ENCODE results near the gene UNC119.
A peak's percentile ranks its signal among the peaks of the same experiment; 100 is the strongest.
"Not testable (repeated sequence)": the region's sequence is repeated elsewhere in the genome, so short reads cannot be mapped to it uniquely, and the experiment has no call there.

The UNC119 gene
- 53.2 to 63.1 reads per million in 2 donors for total RNA-seq

DNA sequence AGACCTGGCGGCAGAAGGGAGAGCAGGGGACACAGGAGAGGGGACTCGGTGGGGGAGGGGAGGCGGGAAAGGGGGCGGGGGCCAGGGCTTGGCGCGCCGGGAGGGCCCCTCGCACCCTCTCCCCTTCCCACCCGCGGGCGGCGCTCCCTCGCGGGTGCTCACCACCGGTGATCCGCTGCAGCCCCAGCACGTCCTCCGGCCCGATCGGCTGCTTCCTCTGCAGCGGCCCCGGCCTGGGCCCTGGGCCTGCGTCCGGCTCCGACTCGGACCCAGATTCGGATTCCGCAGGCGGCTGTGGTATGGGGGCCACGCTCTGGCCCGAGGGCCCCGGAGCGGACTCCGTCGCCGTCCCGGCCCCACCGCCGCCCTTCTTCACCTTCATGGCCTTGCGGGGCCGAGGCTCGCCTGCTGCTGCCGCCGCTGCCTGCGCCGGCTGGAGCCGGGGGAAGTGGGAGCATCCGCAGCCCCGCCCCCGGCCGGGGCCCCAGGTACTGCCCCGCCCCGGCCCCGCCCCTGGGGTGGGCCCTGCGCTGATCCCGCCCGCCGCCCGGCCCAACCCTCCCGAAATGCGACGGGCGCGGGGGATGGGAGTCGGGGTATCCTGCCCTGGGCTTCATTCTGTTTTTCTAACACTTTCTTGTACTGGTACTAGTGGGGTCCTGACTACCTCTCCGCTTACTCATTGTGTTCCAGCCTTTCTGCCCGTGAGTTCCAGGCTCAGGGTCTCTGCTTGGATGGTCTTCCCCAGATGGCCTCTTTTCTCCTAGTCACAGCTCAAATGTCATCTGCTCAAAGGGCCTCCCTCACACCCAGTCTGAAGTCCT lies at the start of gene UNC119:
TSS of gene UNC119 (minus strand) at position 449 of the 824 bp plus-strand sequence. CDS start at position 382, 67 bp downstream.
- peak; percentile 64 for DNase-seq

DNA sequence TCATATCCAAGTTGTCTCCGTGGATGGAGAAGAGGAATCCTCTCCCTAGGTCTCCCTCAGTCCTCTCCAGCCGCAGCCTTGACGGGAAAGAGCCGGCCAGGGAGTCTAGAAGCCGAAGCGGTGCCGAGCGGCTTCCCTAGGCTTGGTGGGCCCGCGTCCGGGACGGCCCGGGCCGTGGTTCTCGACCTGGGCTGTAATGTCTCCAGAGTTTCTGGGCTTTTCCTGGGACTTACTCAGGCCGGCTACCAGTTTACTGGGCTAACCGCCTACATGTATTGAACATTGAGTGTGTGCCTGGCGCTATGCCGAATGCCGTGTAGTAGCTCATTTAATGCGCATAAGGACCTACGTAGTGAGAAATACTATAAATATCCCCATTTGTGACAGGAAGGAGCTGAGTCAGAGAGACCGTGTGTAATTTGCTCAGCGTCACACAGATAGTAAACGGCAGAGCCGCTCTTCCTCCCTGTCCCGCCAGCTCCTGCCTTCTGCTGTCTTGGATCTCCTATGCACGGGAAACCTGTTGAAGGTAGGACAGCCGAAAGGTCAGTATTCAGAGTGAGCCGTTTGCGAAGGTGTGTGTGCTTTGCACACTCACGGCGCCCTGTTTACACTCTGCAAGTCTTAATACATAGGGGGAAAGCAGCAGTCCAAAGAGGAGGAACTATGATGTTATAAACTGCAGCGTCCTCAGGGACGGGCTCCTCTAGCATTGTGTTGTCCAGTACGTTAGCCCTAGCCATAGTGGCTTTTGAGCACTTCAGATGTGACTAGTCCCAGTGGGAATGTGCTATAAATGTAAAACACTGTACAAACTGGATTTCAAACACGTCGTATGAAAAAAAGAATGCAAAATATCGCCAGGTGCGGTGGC lies 47.1 kb upstream of the UNC119 start:
- no peak for DNase-seq

DNA sequence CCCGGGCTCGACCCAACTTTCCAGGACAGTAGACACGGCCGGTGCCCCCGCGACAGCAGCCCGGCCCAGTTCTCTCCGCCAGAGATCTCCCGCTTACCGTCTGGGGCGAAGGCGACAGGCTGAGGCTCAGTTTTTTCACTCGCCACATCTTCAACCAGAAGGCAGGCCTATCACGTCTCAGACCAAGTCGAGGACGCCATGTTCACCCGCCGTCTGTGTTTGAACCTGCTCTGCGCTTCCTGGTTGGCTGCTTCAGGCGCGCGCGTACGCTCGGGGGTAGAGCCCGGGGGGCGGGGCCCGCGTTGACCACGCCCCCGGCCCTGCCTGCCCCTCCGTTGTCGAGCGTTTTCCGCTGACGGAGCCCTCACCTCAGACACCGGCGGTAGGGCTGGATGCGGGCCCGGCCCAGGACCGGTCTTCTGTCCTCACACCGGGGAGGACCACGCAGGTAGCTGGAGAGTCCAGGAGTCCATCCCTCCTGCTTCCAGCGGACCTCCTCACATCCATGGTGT lies 46.4 kb upstream of the UNC119 start, which contains the start of gene SPAG5:
TSS of gene SPAG5 (minus strand) at position 227 of the 512 bp plus-strand sequence. CDS start at position 148, 79 bp downstream.
- peak; percentile 89 for DNase-seq

DNA sequence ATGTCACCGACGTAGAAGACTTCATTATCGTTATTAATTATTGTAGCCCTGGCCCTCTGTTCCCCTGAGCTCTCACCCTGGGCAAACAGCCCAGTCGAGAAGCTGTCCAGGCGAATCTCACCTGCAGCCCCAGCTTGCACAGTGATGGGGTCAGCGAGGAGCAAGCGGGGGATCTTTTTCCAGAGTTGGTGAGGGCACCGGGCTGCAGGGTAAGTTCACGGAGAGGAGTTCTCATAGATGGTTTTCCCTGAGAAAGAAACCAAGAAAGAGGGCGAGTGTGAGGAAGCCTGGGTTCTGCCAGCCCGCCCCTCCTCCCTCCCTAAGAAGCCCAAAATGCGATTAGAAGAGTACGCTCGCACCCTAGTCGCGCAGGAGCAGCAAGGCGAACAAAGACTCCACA lies 46.0 kb upstream of the UNC119 start:
- DNase-seq, result no peak

DNA sequence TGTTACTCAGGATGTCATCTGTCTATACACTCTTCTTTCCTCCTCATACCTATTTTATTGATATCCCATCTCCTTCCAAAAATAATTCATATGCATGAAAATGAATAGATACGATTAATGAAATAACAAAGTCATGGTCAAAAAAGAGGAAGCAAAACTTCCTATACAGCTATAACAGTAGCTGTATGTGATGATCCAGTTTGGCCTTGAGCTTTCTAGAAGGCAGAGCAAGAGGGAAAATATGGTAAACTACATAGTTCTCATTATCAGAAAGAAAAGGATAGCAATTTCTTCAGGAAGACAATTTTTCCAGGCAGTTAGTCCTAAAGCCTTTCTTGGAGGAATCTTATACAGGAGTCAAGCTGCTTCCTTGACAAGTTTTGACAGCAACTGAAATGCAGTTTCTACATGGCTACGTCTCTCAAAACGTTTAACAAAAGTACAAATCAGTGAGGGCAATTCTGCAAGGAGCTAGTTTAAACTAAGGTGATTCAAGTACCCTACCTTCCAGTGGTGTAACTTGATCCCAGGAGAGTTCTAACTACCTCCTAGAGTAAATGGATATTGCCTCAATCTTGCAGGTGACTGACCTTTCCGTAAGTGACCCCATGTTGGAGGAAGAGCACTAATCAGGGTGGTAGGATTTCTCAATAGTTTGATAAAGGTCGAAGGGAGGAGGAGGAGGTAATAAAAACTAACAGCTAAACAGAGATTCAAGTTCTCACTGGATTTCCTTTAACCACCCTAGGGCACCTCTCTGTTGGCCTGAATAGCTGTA lies 45.4 kb upstream of the UNC119 start:
- no peak for DNase-seq

DNA sequence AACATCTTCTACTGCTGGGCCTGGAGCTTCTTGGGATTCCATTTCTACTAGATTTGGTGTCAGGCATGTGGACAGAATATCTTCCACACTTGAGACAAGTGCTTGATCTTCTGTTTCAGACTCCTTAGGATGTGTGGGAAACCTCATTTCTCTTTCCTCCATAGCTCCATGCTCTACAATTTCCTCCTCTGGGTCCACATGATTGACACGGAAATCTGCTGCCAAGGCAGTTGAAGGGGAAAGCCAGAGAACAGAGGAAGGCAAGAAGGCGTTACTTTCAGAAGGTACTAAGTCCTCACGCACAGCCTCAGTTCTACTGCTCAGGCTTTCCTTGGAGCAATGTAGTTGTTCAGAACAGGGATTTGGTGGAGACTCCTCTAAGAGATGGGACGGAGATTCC lies 39.8 kb upstream of the UNC119 start:
- no peak for DNase-seq

DNA sequence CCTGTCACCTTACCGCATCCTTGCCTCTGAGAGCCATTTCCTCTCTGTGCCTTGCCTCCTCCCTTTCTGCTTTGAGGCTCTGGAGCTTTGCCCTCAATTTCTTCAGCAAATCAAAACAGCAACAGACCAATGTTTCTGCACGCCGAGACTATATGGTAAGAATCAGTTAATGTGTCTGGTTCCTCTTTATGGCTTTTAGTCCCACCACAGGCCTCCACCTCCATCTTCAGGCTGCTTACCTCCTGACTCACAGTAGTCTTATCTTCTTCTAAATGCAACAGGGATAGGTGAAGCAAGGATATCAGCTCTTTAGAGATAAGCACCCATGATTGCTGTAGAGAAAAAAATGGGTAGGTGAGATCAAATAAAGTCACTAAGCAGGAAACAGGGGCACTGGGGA lies 33.4 kb upstream of the UNC119 start:
- DNase-seq, result no peak

DNA sequence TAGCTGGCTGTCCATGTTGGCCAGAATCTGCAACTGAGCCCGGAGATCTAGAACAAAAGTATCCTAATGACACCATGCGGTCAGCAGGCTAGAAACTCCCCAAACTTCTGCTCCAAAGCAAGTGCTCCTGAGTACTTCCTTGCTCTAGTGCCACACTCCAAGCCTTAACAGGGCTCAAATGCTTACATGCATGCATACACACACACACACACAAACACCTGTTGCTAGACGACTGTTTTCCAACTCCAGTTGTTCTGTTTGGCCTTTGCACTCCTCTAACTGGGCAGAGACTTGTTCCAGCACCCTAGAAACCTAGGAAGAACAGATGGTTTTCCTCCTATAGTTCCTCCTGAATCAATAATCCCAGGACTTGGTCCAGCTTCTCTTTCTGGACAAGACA lies 32.0 kb upstream of the UNC119 start:
- DNase-seq, result no peak

DNA sequence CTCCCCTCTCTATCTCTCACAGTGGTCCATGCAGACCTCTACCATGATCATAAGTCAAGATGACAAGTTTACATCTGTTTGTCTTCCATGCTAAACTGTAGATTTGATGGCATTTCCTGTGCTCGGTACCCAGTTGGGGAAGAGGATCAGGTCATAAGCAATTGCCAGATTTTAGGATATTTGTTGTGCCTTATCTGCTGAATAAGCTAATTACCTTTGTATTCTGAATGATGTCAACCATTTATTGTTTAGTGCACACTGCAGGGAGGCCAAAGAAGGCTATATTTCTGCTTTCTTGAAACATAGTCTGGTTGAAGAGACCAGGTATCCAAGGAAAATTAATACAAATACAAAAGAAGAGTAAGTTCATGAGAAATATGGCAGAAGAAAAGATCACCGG lies 30.1 kb upstream of the UNC119 start:
- no peak for DNase-seq

DNA sequence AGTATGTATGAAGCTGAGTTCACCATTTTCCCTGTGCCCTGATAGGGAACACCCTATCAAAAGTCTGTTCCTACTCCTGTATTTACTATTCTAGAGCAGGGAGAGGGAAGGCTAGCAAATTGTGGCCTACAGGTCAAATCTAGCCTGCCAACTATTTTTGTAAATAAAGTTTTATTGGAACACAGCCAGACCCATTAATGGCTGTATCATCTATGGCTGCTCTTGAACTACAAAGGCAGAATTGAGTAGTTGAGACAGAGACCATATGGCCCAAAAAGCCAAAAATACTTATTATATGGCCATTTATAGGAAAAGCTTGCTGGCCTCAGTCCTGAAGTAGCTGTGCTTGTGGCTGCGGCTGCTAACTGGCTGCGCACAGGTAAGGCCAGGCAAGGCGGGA lies 28.5 kb upstream of the UNC119 start:
- DNase-seq, result no peak

DNA sequence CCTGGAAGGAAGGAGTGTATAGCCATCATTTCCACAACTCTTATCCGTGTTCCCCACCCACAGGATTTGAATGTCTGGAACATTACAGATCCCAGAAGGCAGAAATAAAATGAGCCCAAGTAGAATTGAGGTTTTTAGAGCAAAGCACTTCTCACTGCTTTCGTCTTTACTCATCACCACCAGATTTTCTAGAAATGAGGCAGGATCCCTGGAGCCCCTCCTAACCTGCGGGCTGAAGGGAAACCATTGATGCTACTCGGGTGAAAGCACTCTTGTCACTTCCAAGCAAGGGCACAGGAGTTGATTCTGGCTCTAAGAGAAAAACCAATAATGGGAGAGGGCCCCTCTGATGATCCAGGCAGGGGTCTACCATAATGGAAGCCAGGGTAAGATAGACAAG lies 27.1 kb upstream of the UNC119 start:
- no peak for DNase-seq

DNA sequence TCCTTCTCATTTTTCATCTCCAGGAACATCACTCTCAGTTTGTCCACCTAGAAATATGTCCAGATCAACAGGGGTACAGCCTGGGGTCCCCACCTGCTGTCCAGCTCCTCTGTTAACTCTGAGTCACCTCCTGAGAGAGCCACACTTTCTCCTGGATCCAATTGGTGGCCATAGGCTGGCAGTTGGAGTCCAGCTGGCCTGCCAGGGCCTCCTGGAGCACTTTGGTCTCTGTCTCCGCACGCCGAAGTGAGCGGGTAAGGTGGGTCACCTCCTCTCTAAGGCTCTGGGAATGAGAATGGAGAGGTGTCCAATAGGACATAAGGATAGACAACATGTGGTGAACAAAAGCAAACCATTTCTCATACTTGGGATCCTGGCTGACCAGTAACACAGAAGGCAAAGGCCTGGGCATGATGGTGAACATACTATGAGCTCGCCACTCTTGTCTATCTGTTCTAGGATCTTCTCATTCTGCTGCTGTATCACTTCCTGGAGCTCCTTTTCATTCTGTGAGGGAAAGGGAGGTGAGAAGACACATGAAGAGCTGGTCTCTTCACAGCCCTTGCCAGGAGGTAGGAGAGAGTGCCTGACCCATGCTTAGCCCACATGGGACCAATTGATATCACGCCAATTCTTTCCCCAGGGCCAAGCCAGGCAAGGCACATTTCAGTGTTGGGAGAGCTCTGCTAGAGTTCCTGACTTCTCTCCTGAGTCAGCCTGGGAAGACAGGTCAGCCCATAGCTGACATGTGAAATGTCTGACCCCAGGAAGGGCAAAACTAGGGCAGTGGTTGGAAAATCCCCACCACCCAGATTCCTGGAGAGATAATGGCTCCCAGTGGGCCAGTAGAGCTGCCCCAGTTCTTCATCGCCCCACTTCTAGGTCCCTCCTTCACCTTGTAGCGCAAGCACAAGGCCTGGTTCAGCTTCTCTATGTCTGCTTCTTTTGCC lies 26.1 kb upstream of the UNC119 start:
- DNase-seq, result no peak

DNA sequence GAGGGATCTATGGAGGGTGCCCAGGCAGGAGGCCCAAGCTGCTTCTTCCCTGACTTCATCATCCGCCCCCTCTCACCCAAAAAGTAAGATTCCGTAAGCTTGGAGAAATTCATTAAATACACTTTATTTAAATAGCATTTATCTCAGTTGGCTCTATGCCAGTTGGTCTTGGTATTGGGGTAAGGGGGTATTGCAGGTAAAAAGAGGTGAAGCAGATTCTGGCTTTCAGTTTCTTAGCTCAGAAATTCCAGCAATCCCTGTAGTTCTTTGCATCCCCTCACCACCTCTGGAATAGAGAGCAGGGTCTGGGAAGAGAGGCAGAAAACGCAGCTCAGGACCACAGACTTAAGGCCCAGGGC lies 25.0 kb upstream of the UNC119 start:
- no peak for DNase-seq

DNA sequence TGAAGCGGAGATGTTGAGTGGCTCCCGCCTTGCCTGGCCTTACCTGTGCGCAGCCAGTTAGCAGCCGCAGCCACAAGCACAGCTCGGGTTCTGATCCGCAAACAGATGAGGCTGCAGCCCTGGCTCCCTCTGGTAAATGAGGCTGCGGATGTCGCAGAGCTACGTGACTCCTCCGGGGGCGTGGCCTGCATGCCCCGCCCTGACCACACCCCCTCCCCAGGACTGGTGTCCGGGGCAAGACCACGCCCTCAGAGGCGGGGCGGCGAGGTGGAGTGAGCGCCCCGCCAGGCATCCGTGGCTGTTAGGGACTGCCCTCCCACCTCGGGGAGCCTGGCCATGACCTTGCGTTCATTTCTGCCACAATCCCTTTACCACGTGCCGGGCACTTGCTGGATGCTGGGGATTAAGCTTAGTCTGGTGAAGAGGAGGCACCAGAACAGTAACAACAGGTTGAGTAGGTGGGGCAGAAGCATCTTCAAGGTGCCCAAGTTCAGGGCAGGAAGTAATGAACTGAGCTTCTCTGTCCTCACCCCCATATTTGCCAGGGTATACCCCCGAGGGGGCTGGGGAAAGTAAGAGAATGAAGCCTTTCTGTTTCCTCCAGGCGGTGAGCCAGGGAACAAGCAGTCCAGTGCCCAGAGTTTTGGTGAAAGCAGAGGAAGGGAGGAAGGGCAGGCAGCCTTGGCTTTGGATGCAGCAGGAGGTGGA lies 24.5 kb upstream of the UNC119 start, which contains the start of gene ALDOC:
TSS of gene ALDOC (minus strand) at position 138 of the 708 bp plus-strand sequence. CDS start 1,363 bp downstream, outside the sequence.
- DNase-seq, result peak; percentile 92

DNA sequence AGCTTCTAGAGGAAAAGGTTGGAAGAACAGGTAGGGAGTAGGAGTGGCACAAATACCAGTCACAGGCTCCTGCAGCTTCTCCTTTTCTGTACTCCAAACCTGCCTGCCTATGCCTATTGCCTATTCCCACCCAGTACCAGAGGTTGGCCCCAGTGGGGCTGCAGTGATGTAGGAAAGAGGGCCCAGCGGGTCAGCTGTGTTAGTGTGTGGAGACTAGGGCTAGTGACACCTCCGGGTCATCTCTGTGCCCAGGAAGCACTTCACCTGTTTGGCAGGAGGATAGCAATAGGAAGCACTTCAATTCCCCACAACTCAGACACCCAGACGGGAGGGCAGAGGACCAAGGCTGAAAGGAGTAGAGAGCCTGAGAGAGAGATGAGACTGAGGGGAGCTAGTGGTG lies 23.6 kb upstream of the UNC119 start:
- DNase-seq, result not testable (repeated sequence)

DNA sequence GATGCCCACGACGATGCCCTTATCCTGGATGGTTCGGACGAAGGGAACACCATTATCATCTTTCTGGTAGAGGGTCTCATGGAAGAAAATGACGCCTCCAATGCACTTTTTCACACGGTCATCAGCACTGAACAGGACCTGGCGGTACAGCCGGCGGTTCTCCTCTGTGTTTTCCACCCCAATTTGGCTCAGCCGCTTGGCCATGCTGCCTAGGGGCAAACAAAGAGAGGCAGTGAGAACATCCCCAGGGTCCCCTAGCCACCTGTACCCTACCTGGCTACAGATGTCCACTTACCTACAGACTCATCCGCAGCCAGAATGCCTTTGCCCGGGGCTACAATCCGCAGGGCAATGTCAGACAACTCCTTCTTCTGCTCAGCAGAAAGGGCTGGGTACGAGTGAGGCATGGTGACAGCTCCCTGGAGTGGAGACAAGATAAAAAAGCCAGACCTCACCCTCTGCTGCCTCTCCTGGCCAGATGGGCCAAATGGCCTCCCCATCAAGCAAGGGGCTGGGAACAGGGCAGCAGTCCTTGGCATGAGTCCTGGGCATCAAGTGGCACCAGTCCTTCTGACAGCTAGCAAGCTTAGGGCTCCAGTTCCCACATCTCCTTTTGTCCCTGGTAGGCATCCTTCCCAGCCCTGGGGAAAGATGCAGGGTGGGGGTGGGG lies 22.8 kb upstream of the UNC119 start:
- no peak for DNase-seq

DNA sequence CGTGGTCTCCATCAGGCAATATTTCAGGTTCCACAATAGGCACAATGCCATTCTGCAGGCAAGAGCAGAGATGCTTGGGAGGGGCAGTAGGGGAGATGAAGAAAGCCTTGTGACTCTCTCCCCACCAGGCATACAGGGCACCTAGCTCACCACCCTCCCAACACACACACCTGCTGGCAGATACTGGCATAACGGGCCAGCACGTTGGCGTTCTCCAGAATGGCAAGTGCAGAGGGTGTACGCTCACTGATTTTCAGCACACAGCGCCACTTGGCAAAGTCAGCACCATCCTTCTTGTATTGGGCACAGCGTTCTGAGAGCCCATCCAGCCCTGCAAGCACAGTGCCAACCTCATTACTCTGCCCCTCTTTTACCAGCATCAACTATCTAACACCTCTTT lies 22.1 kb upstream of the UNC119 start:
- no peak for DNase-seq

DNA sequence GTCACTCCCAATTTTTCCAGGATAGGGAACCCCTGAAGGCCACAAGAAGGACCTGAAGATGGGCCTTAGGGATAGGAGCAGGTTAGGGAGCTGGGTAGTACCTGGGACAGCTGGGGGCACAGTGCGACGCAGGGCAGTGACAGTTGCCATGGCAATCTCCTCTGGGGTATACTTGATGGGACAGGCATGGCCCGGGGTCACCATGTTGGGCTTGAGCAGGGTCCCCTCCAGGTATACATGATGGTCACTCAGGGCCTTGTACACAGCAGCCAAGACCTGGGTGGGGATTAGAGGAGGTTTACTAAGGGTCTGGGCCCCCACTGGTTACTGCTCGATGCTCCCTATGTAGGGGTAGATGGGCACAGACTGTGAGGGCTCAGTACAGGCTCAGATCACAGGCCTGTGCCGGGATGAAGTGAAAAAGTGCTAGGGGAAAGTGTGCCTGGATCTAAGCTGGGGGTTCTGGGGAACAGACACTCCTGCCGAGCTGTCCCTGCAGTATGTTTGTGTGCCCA lies 21.6 kb upstream of the UNC119 start:
- no peak for DNase-seq

DNA sequence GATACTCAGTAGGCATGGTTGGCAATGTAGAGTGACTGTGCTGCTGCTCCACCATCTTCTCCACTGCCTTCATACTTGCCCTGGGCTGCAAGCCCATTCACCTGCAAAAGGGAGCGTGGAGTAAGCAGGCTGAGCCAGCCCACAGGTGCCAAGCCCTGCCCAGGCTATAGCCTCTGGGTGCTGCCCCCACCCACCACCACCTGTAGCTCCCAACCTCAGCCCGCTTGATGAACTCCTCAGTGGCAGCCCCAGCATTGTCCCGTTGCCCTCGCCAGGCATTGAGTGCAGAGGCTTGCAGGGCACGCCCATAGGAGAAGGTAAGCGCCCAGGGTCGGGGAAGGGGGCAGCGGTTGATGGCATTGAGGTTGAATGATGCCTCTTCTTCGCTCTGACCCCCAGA lies 21.1 kb upstream of the UNC119 start:
- DNase-seq, result no peak

DNA sequence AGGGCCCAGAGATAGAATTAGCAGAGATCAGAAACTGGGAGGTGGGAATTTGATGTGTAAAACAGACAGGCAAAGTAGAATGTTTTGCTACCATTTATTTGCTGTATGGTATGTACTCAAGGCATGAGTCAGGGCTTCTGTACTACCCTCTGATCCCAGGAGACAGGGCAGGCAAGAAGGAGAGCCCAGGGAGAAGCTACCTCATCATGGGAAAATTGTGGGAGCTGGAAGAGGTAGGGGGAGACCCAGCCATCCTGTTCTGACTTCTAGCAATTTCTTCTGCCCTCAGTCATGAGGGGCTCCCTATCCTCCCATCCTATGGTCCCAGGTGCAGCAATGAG lies 20.6 kb upstream of the UNC119 start:
- DNase-seq, result no peak
